Skeletal muscle tissue (tissue), 4 donors: ENCODE measurements around the gene SRPK1. TPM values are rescaled to one million over a fixed set of nuclear protein-coding genes. Genes with fewer than 3 reads are reported as not detected.

Experiments used
- H3K27ac ChIP-seq: one replicate; pipeline ENCODE4 v1.7.0; 2013; ENCODE audit warnings: mild to moderate bottlenecking, low read depth, low read length, inconsistent platforms
- H3K27me3 ChIP-seq, 3 donors: one replicate each; pipeline ENCODE4 v1.7.0; 2013; ENCODE audit warnings: low read length in 3 of 3; ENCODE audit not compliant: control insufficient read depth in 3 of 3, insufficient read depth in 3 of 3
- H3K36me3 ChIP-seq, 3 donors: one replicate each; pipeline ENCODE4 v1.7.0; 2013; ENCODE audit warnings: low read length in 3 of 3; ENCODE audit not compliant: control insufficient read depth in 3 of 3, insufficient read depth in 3 of 3
- H3K4me1 ChIP-seq, 3 donors: one replicate each; pipeline ENCODE4 v1.7.0; 2013; ENCODE audit warnings: low read length in 3 of 3, mild to moderate bottlenecking in 3 of 3; ENCODE audit not compliant: control insufficient read depth in 3 of 3, insufficient read depth in 3 of 3
- H3K4me3 ChIP-seq, 3 donors: one replicate each; pipeline ENCODE4 v1.7.0; 2013; ENCODE audit warnings: low read length in 3 of 3
- H3K9ac ChIP-seq, 3 donors: one replicate each; pipeline ENCODE4 v1.7.0; 2013; ENCODE audit warnings: low read length in 3 of 3, mild to moderate bottlenecking in 3 of 3, moderate library complexity in 2 of 3, low read depth in 1 of 3
- H3K9me3 ChIP-seq, 3 donors: one replicate each; pipeline ENCODE4 v1.7.0; 2013; ENCODE audit warnings: low read length in 3 of 3; ENCODE audit not compliant: control insufficient read depth in 3 of 3
- total RNA-seq: library from RNA; depleted of rRNA; stranded (reverse); fragments of >200 nt; gene quantifications from one replicate; pipeline ENCODE4 v1.2.3, GENCODE V29; 2014
- donor health status: Osteomylitis.

SRPK1 gene
- total RNA-seq, 1 donor from 2014 or later = 15.1 TPM

GRCh38 chr6:35794536-35795452, 126.1 kb downstream of the SRPK1 start:
- Histone ChIP-seq H3K4me1 (no peaks in the 10 kb centered on the region), H3K36me3 (no peaks in the 10 kb centered on the region), H3K9me3 (no peaks in the 10 kb centered on the region), H3K27me3 (peaks cover 0 to 21% (median 9%) of the 10 kb centered on the region in 3 donors), H3K4me3 (no peak overlapping the region), H3K9ac (no peak overlapping the region), H3K27ac (no peak overlapping the region)

- H3K4me3 ChIP-seq = no peak overlapping the region
- H3K9me3 ChIP-seq = no peaks in the 10 kb centered on the region
- no peaks in the 10 kb centered on the region for H3K36me3 ChIP-seq
- peaks cover 19 to 42% (median 25%) of the 10 kb centered on the region in 3 donors for H3K27me3 ChIP-seq
- no peak overlapping the region for H3K27ac ChIP-seq
- no peaks in the 10 kb centered on the region for H3K4me1 ChIP-seq
- no peak overlapping the region for H3K9ac ChIP-seq
Observed at GRCh38 chr6:35790683-35791082, 130.2 kb downstream of the SRPK1 start.

- Histone ChIP-seq H3K27me3 (peaks cover 19 to 51% (median 28%) of the 10 kb centered on the region in 3 donors), H3K4me1 (no peaks in the 10 kb centered on the region), H3K4me3 (no peak overlapping the region), H3K9me3 (no peaks in the 10 kb centered on the region), H3K9ac (no peak overlapping the region), H3K27ac (no peak overlapping the region), H3K36me3 (no peaks in the 10 kb centered on the region)
Observed at GRCh38 chr6:35788423-35788982, 132.4 kb downstream of the SRPK1 start.

GRCh38 chr6:35787266-35788218, 133.4 kb downstream of the SRPK1 start:
- H3K27me3 ChIP-seq = peaks cover 19 to 48% (median 28%) of the 10 kb centered on the region in 3 donors
- H3K9ac ChIP-seq = no peak overlapping the region

GRCh38 chr6:35786810-35787209, 134.1 kb downstream of the SRPK1 start:
- Histone ChIP-seq H3K36me3 (no peaks in the 10 kb centered on the region), H3K27ac (no peak overlapping the region), H3K4me1 (no peaks in the 10 kb centered on the region), H3K9ac (no peak overlapping the region), H3K9me3 (no peaks in the 10 kb centered on the region), H3K27me3 (peaks cover 19 to 48% (median 28%) of the 10 kb centered on the region in 3 donors), H3K4me3 (no peak overlapping the region)

More at GRCh38 chr6:35787266-35788218, 133.4 kb downstream of the SRPK1 start:
- H3K4me1 ChIP-seq = no peaks in the 10 kb centered on the region
- H3K9me3 ChIP-seq = no peaks in the 10 kb centered on the region
- H3K27ac ChIP-seq = no peak overlapping the region
- H3K36me3 ChIP-seq = no peaks in the 10 kb centered on the region
- no peak overlapping the region for H3K4me3 ChIP-seq

GRCh38 chr6:35786272-35786671, 134.6 kb downstream of the SRPK1 start:
- Histone ChIP-seq H3K9ac (no peak overlapping the region), H3K27ac (no peak overlapping the region), H3K9me3 (no peaks in the 10 kb centered on the region), H3K36me3 (no peaks in the 10 kb centered on the region), H3K27me3 (peaks cover 19 to 49% (median 29%) of the 10 kb centered on the region in 3 donors), H3K4me3 (no peak overlapping the region), H3K4me1 (no peaks in the 10 kb centered on the region)

GRCh38 chr6:35784200-35784599, 136.7 kb downstream of the SRPK1 start:
- H3K9me3 ChIP-seq = no peaks in the 10 kb centered on the region
- H3K4me1 ChIP-seq = no peaks in the 10 kb centered on the region
- H3K36me3 ChIP-seq = no peaks in the 10 kb centered on the region
- H3K27me3 ChIP-seq = peaks cover 26 to 57% (median 36%) of the 10 kb centered on the region in 3 donors
- H3K4me3 ChIP-seq = no peak overlapping the region
- H3K9ac ChIP-seq = no peak overlapping the region
- no peak overlapping the region for H3K27ac ChIP-seq

Other genes starting within 250 kb of the SRPK1 start
- gene FKBP5, start 232.2 kb downstream of the SRPK1 start, total RNA-seq = 6.8 TPM
- 0.52 TPM for gene ARMC12, start 184.1 kb downstream of the SRPK1 start, total RNA-seq
- not detected for gene CLPSL2, start 144.5 kb downstream of the SRPK1 start, total RNA-seq
- not detected for gene CLPSL1, start 140.1 kb downstream of the SRPK1 start, total RNA-seq
- not detected for gene CLPS, start 123.8 kb downstream of the SRPK1 start, total RNA-seq
- not detected for gene LHFPL5, start 115.7 kb downstream of the SRPK1 start, total RNA-seq
- gene SLC26A8, start 103.5 kb upstream of the SRPK1 start, total RNA-seq = under 0.01 TPM
- 38.1 TPM for gene MAPK14, start 106.7 kb upstream of the SRPK1 start, total RNA-seq
- gene MAPK13, start 209.4 kb upstream of the SRPK1 start, total RNA-seq = 3.1 TPM